ENCODE data around the gene HECA.

DNA sequence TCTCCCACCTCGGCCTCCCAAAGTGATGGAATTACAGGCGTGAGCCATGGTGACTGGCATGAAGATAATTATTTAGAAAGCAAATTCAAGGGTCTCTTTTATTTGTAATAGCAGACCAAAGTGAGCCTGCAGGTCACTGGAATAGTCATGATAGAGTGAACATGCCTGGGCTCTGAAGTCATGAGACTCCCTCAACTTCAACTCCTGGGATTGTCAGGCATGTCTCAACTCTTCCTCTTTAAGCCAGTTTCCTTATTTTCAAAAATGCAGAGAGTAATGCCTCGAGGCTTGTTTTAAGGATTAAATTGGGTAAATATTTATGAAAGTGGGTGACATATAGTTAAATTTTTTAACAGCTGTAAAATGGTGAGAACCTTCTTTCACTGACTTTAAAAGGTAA, 22.7 kb upstream of the HECA start:
- TF ChIP-seq, protein P1, sequence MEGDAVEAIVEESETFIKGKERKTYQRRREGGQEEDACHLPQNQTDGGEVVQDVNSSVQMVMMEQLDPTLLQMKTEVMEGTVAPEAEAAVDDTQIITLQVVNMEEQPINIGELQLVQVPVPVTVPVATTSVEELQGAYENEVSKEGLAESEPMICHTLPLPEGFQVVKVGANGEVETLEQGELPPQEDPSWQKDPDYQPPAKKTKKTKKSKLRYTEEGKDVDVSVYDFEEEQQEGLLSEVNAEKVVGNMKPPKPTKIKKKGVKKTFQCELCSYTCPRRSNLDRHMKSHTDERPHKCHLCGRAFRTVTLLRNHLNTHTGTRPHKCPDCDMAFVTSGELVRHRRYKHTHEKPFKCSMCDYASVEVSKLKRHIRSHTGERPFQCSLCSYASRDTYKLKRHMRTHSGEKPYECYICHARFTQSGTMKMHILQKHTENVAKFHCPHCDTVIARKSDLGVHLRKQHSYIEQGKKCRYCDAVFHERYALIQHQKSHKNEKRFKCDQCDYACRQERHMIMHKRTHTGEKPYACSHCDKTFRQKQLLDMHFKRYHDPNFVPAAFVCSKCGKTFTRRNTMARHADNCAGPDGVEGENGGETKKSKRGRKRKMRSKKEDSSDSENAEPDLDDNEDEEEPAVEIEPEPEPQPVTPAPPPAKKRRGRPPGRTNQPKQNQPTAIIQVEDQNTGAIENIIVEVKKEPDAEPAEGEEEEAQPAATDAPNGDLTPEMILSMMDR (IDR thresholded peaks at IDR 0.05), result no peak
- TF ChIP-seq POLR2AphosphoS5 (IDR thresholded peaks at IDR 0.05) (no peak), POLR2A (IDR thresholded peaks at IDR 0.05) (no peak)
